Neural crest cell (in vitro differentiated cells): ENCODE results near the gene PRXL2B. TPM values are rescaled to one million over a fixed set of nuclear protein-coding genes. Genes with fewer than 3 reads are reported as not detected.

Source experiments
- DNase-seq: peaks from one replicate; pipeline ENCODE4 v3.0.0; 2021; ENCODE audit warnings: low read depth, mixed read lengths, low spot score
- H3K27ac Mint-ChIP-seq: one replicate; pipeline ENCODE4 v1.8.0; 2021; ENCODE audit warnings: mild to moderate bottlenecking, mixed read lengths; ENCODE audit not compliant: unreplicated experiment
- H3K27me3 Mint-ChIP-seq: 2 replicates; pipeline ENCODE4 v1.8.0; 2021; ENCODE audit warnings: low read depth, mild to moderate bottlenecking, mixed read lengths
- H3K36me3 Mint-ChIP-seq: 2 replicates; pipeline ENCODE4 v1.8.0; 2021; ENCODE audit warnings: low read depth, mild to moderate bottlenecking, mixed read lengths
- H3K4me1 Mint-ChIP-seq: 2 replicates; pipeline ENCODE4 v1.8.0; 2021; ENCODE audit warnings: mixed read lengths
- H3K4me3 Mint-ChIP-seq: one replicate; pipeline ENCODE4 v1.8.0; 2021; ENCODE audit warnings: mild to moderate bottlenecking, mixed read lengths
- H3K9me3 Mint-ChIP-seq: 2 replicates; pipeline ENCODE4 v1.8.0; 2021; ENCODE audit warnings: mixed read lengths
- total RNA-seq: library from RNA; stranded (reverse); gene quantifications from 2 replicates; pipeline ENCODE4 v1.2.1, GENCODE V29; 2021
- TF ChIP-seq, protein P1 (sequence below): fragments of 200-600 bp; sonication (generic); conservative IDR thresholded peaks from 2 replicates; pipeline ENCODE4 v1.5.0; 2021; ENCODE audit warnings: antibody characterized with exemption, mild to moderate bottlenecking

PRXL2B gene
- total RNA-seq, 1 donor from 2014 or later: 51.3 TPM

DNA sequence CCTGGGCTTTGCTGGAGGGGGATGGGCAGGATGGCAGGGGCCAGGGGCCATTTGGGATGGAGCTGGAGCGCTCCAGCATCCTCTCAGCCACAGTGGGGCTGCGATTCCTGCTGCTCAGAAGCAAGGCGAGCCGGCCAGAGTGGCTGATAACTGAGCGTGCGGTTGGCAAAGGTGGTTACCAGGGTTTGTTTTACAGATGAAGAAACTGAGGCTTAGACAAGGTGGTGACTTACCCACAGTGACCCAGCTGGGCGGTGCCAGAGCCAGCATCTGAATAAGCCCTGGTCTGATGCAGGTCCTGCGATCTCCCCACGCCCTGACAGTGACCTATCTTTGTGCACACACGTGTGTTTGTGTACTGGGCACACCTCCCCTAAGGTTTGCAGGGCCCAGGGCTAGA, 5.9 kb upstream of the PRXL2B start:
- TF ChIP-seq, protein P1, sequence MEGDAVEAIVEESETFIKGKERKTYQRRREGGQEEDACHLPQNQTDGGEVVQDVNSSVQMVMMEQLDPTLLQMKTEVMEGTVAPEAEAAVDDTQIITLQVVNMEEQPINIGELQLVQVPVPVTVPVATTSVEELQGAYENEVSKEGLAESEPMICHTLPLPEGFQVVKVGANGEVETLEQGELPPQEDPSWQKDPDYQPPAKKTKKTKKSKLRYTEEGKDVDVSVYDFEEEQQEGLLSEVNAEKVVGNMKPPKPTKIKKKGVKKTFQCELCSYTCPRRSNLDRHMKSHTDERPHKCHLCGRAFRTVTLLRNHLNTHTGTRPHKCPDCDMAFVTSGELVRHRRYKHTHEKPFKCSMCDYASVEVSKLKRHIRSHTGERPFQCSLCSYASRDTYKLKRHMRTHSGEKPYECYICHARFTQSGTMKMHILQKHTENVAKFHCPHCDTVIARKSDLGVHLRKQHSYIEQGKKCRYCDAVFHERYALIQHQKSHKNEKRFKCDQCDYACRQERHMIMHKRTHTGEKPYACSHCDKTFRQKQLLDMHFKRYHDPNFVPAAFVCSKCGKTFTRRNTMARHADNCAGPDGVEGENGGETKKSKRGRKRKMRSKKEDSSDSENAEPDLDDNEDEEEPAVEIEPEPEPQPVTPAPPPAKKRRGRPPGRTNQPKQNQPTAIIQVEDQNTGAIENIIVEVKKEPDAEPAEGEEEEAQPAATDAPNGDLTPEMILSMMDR: no peak
- peaks cover 14% of the 10 kb centered on the region for H3K4me1 Mint-ChIP-seq
- no peaks in the 10 kb centered on the region for H3K9me3 Mint-ChIP-seq
- H3K27me3 Mint-ChIP-seq: peaks cover 10% of the 10 kb centered on the region
- DNase-seq: no peak
- H3K4me3 Mint-ChIP-seq: no peak overlapping the region
- H3K36me3 Mint-ChIP-seq: no peaks in the 10 kb centered on the region
- H3K27ac Mint-ChIP-seq: no peak overlapping the region

DNA sequence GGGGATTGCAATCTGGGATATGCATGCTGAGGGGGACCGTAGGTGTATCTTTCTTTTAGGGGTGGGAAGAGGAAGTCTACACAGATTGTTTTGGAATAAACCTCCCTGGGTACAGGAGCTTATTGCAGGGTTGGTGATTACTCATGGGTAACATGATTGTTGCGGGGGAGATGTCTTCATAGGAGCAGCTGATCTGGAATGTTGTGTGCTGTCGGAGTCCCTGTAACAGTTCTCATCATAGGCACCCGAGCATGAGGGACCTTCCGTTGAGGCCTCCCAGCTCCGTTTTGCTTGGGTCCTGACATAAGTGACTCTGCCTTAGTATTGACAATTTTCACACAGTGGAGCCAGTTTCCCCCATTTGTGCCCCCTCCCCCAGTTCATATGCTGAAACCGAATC, 4.2 kb upstream of the PRXL2B start:
- DNase-seq: no peak
- H3K4me1 Mint-ChIP-seq: peaks cover 14% of the 10 kb centered on the region
- H3K27me3 Mint-ChIP-seq: peaks cover 10% of the 10 kb centered on the region
- no peak overlapping the region for H3K27ac Mint-ChIP-seq
- H3K4me3 Mint-ChIP-seq: peak overlapping the region; percentile 39
- H3K36me3 Mint-ChIP-seq: no peaks in the 10 kb centered on the region
- no peaks in the 10 kb centered on the region for H3K9me3 Mint-ChIP-seq
- TF ChIP-seq, protein P1: no peak

DNA sequence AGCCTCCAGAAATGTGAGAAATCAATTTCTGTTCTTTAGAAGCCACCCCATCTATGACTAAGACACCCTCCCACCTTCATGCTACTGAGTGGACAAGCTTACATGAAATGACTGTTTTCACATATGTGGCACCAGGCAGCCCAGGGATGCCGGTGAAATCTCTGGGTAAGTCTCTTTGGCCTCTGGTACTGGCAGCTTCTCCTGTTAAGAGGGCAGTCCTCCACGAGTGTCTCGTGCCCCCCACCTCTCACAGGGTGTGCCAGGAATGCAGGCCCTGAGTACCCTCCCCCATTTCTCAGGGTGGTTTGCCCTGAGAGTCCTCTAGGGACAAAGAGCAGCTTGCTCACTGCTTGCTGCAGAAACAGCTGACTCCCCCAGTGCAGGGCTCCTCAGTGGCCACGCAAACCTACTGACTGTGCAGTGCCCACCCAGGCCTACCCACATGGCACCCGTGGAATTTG, 3.2 kb upstream of the PRXL2B start:
- H3K4me3 Mint-ChIP-seq: peak overlapping the region; percentile 62
- H3K9me3 Mint-ChIP-seq: no peaks in the 10 kb centered on the region
- DNase-seq: no peak
- no peak overlapping the region for H3K27ac Mint-ChIP-seq
- TF ChIP-seq, protein P1: no peak
- H3K36me3 Mint-ChIP-seq: no peaks in the 10 kb centered on the region
- peaks cover 10% of the 10 kb centered on the region for H3K27me3 Mint-ChIP-seq
- H3K4me1 Mint-ChIP-seq: peaks cover 14% of the 10 kb centered on the region

DNA sequence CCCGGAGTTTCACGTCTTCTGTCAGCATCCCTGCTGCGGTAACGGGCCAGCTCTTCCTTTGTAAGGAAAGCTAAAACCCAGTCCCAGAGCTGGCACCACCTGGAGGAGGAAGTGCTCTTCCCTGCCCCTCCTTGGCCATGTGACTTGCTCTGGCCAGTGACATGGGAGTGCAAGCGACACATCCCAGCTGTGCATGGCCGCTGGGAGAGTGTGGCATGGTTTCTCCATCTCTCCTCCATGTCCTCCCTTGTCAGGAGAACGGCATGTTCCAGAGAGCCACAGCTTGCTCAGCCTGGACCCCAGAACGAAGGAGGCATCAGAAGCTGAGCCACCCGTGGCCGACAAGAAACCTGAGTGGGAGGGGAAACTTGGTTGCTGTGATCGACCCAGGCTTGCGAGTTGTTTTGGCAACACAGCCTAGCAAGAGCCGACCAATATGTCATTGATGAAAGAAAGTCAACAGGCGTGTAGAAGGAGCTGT, 2.7 kb upstream of the PRXL2B start:
- TF ChIP-seq, protein P1: no peak
- H3K4me1 Mint-ChIP-seq: peaks cover 14% of the 10 kb centered on the region
- peaks cover 10% of the 10 kb centered on the region for H3K27me3 Mint-ChIP-seq
- DNase-seq: no peak
- H3K36me3 Mint-ChIP-seq: no peaks in the 10 kb centered on the region
- no peak overlapping the region for H3K27ac Mint-ChIP-seq
- no peaks in the 10 kb centered on the region for H3K9me3 Mint-ChIP-seq
- peak overlapping the region; percentile 62 for H3K4me3 Mint-ChIP-seq

DNA sequence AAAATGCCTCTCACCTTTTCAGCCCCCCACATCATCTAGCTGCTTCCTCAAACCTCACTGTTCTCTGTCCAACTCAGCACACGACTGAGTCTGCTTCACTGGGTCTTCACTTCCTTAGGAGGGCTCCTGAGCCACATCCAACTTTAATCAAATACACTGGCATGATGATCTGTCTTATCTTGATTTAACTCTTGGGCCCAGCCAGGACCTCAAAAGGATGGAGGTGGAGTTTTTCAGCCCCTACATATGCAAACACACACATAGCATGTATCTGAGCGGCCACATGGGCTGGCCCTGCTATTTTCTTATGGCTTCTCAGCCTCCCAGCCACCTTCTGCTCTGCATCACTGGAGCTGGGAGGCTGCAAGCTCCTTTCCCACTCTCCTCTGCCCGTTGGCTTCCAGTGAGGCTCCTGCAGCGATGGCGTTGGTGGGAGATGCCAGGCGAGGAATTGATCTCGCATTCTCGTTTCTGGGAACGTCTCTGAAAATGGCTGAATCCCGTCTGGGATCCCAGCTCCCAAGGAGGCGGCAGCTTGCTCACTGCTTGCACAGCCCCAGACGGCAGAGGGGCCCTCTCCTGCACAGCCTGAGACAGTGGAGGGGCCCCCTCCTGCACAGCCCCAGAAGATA, 1.8 kb upstream of the PRXL2B start:
- no peaks in the 10 kb centered on the region for H3K36me3 Mint-ChIP-seq
- TF ChIP-seq, protein P1: no peak
- peak overlapping the region; percentile 69 for H3K4me3 Mint-ChIP-seq
- H3K9me3 Mint-ChIP-seq: no peaks in the 10 kb centered on the region
- peaks cover 14% of the 10 kb centered on the region for H3K4me1 Mint-ChIP-seq
- H3K27me3 Mint-ChIP-seq: peaks cover 10% of the 10 kb centered on the region
- no peak for DNase-seq
- H3K27ac Mint-ChIP-seq: no peak overlapping the region
